ENCODE measurements around the gene CNTN4.

- TF ChIP-seq CTCF (optimal IDR thresholded peaks at IDR 0.05 in 1 of 3, IDR thresholded peaks at IDR 0.05 in 1 of 3, conservative IDR thresholded peaks at IDR 0.05 in 1 of 3; ENCODE audit: extremely low read depth in 1 of 3, insufficient read depth in 2 of 3, low read length in 3 of 3) (no peak), EZH2 (IDR thresholded peaks at IDR 0.05; ENCODE audit: low read length) (no peak)
Measured at GRCh38 chr3:2180634-2181033, 82.0 kb downstream of the CNTN4 start.

Measured in keratinocyte (primary cell).